WI38 (cell line): ENCODE results near the gene F11R.

Source experiments
- H3K4me3 ChIP-seq: 2 replicates; pipeline ENCODE4 v1.5.1; 2011; ENCODE audit warnings: low read depth, mild to moderate bottlenecking, control low read depth, low read length
- TF ChIP-seq, protein P1 (sequence below): IDR thresholded peaks from 2 replicates; pipeline ENCODE4 v1.5.1; 2012; ENCODE audit warnings: low read depth, mild to moderate bottlenecking, control low read depth, low read length

F11R gene

DNA sequence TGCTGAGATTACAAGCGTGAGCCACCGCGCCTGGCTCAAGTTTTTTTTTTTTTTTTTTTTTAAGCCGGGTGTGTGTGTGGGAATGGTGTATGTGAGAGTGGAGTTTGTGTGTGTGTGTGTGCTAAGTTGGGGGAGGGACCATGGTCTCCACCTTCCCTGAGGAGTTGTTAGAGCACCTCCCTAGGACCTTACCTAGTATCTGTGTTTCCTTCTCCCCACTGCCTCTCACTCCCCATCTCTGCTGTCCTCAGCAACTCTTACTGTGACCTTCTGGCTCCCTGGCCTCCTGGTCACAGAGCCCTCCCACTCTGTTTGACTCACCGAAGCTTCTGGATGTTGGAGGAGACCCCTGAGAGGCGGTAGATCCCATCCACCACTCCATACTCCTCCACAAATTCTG, 38.3 kb upstream of the F11R start:
- TF ChIP-seq, protein P1, sequence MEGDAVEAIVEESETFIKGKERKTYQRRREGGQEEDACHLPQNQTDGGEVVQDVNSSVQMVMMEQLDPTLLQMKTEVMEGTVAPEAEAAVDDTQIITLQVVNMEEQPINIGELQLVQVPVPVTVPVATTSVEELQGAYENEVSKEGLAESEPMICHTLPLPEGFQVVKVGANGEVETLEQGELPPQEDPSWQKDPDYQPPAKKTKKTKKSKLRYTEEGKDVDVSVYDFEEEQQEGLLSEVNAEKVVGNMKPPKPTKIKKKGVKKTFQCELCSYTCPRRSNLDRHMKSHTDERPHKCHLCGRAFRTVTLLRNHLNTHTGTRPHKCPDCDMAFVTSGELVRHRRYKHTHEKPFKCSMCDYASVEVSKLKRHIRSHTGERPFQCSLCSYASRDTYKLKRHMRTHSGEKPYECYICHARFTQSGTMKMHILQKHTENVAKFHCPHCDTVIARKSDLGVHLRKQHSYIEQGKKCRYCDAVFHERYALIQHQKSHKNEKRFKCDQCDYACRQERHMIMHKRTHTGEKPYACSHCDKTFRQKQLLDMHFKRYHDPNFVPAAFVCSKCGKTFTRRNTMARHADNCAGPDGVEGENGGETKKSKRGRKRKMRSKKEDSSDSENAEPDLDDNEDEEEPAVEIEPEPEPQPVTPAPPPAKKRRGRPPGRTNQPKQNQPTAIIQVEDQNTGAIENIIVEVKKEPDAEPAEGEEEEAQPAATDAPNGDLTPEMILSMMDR, result no peak
- no peak overlapping the region for H3K4me3 ChIP-seq

DNA sequence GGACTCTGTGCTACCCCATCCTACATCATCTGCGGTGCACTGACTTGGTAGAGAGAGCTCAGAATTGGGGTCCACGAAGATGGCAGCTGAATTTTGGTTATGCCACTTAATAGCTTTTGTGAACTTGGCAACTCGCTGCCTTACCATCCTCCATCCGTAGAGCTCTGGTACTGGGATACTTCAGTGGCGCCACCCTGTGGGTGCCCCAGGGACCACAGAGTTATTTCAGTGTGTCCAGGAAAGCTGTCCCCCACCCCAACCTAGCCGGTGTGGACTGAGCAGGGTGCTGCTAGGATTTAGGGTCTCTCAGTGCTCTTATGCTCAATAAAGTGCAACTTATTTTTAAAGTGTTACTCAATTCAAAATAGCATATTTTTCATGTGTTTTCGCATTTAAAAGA, 33.9 kb upstream of the F11R start:
- TF ChIP-seq, protein P1, result no peak
- H3K4me3 ChIP-seq, result no peak overlapping the region

DNA sequence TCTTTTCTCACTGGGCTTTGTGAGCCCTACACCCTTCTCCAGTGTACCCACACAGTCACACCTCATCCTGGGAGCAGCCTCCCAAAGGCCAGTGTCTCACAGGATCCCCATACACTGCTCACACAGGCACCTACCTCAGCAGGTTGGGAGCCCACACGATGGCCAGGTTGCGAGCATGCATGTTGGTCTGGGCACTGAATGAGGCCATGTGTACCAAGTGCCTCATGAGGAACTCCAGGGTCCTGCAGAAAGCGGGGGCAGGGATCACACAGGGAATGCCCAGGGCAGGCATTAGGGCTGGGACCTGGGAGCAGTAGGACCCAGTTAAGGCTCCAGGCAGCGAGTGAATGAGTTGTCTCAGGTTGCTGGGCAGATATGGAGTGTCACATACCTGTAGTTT, 33.3 kb upstream of the F11R start:
- no peak overlapping the region for H3K4me3 ChIP-seq
- TF ChIP-seq, protein P1, result no peak

DNA sequence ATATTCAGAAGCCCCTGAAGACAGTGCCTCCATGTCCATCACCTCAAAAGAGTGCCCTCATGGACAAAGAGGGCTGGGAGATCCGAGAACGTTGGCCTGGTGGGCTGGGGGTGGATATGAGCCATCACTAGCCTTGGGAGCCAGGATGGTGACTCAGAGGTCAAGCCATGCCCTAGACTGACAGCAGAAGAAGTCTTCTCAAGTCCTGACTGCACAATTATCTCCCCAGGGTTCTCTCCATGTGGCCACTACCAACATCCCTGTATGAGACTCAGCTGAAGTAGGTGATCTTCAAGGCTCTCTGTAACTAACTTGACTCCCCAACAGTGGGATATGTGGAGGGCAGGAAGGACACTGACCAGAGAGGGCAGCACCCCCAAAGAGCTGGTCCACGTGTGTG, 31.9 kb upstream of the F11R start:
- no peak overlapping the region for H3K4me3 ChIP-seq
- TF ChIP-seq, protein P1, result no peak

DNA sequence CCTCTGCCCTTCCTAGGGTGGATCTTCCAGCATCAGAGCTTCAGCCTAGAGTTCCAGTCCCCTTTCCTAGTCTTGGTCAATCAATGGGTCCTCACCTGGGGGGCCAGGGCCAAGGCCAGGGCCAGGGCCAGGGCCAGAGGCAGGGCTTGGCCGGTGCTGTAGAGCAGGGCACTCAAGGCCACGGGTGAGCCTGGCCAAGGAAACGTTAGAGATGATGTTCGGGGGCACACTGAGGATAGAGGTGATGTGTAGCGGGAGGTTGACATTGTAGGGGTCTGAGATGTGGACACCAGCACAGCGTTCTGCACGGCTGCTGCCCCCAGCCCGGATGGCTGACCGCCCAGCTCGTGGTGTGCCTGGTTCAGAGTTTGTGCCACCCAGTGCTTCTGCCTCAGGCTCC, 30.3 kb upstream of the F11R start:
- TF ChIP-seq, protein P1, result no peak
- no peak overlapping the region for H3K4me3 ChIP-seq

DNA sequence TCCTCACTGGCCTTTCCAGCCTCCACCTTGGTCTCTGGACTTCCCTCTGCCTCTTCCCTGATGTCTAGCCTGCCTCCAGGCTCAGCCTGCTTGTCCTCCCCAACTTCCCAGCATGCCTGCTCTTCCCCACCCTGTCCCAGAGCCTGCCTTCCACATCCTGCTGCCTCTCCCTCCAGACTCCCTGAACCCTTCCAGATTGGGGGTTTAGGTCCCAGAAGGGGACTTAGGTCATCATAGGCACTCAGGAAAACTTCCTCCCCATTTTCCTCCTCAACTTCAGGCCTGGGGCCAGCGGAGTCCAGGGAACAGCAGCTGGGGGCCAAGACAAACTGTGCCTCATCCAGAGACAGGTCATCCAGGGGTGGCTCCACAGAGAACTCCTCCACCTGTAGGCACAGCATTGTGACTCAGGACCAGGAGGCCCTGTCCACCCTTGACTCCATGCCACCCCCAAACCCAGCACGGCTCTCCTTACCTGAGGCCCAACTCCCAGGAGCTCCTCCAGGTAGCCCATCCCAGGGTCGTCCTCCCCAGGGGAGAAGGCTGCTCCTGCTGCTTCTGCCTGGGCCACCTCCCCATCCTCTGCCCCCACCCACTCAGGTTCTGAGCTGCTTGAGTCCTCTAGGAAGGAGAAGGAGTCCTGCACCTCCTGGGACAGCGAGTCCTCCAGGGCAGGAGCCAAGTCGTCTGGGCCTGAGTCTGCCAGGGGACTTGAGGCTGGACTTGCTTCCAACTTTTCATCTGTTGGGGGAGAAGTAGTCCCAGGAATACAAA, 28.2 kb upstream of the F11R start:
- no peak overlapping the region for H3K4me3 ChIP-seq
- TF ChIP-seq, protein P1, result no peak

DNA sequence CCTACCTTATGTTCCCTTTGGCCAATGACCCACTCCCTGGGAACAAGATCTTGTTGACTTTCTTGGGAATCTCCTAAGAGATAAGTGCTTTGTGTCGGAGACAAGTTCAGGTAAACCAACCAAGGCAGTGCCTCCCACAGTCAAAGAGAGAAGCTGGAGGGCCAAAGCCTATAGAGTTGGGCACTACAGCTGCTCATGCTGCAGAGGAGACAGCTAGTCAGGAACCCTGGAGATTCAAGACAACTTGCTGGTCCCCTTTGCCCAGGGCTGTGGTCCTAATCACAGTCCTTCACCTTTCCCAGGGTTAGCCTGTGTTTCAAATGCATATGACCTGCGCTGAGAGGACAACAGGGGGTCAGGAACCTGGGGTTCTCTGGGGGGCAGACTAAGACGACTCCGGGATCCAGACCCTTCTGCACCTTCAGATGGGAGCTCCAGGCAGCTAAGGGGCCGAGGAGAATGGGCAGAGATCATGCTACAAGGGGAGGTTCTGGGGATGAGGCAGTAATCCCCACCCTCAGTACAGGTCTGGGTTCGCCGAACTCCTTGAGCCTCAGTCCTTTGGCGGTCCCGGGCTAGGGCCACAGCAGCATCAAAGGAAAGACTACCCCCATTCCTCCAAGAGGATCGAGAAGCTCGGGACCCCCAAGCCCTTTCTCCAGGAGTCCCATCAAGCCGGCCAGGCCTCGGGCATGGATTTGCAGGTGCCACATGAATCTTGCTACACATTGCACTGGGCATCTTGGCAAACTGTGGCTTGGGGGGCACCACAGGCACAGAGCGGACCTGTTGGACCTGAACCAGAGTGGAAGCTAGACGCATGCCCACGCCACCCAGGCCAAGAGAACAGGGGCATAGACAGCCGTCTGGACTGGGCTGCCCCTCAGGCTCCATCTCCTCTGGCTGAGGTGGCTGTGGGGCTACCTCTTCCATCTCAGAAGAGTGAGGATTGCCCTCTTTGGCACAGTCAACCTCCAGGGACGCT, 26.8 kb upstream of the F11R start:
- TF ChIP-seq, protein P1, result no peak

More for the DNA sequence above, 26.8 kb upstream of the F11R start:
- no peak overlapping the region for H3K4me3 ChIP-seq
